BE2C (cell line): Measurements from ENCODE around the gene NFASC.

Experiments used
- DNase-seq: peaks from one replicate; pipeline ENCODE4 v3.0.0-alpha.2; 2020
- H3K27me3 ChIP-seq: fragments of 250-450 bp; sonication (Bioruptor Pico); 2 replicates; pipeline ENCODE4 v1.5.1; 2020; ENCODE audit warnings: mild to moderate bottlenecking
- H3K36me3 ChIP-seq: fragments of 250-450 bp; sonication (Bioruptor Pico); 2 replicates; pipeline ENCODE4 v1.5.1; 2020; ENCODE audit warnings: mild to moderate bottlenecking
- H3K4me1 ChIP-seq: fragments of 250-450 bp; sonication (Bioruptor Pico); 2 replicates; pipeline ENCODE4 v1.5.1; 2020
- H3K4me3 ChIP-seq: 2 replicates; pipeline ENCODE4 v1.5.1; 2011; ENCODE audit warnings: low read depth, low read length
- H3K9me3 ChIP-seq: fragments of 250-450 bp; sonication (Bioruptor Pico); 2 replicates; pipeline ENCODE4 v1.5.1; 2020
- CTCF ChIP-seq: IDR thresholded peaks from 2 replicates; pipeline ENCODE4 v1.5.1; 2012; ENCODE audit warnings: mild to moderate bottlenecking, low read depth, low read length

NFASC gene

GRCh38 chr1:205042911-205043806 is 172.5 kb downstream of the NFASC start, which contains the start of gene CNTN2:
Gene CNTN2, plus strand, starts transcription at chr1:205043212. Its CDS starts 9,974 bp downstream, at chr1:205053186.
- peak; percentile 69 for DNase-seq
- Histone ChIP-seq H3K27me3 (peaks cover 3% of the 10 kb centered on the region; the same call in 1 of the 2 replicates), H3K4me1 (peaks cover 5% of the 10 kb centered on the region; the same call in 1 of the 2 replicates), H3K36me3 (no peaks in the 10 kb centered on the region), H3K4me3 (peak within 1 kb of the TSS; percentile 52), H3K9me3 (no peaks in the 10 kb centered on the region)
- no peak for TF ChIP-seq CTCF

GRCh38 chr1:205043866-205044265 is 173.2 kb downstream of the NFASC start:
- Histone ChIP-seq H3K4me3 (no peak overlapping the region), H3K36me3 (no peaks in the 10 kb centered on the region), H3K27me3 (peaks cover 3% of the 10 kb centered on the region; the same call in 1 of the 2 replicates), H3K9me3 (no peaks in the 10 kb centered on the region), H3K4me1 (peaks cover 5% of the 10 kb centered on the region; the same call in 1 of the 2 replicates)
- no peak for DNase-seq
- TF ChIP-seq CTCF = no peak

GRCh38 chr1:205044741-205045140 is 174.1 kb downstream of the NFASC start:
- Histone ChIP-seq H3K4me1 (peaks cover 5% of the 10 kb centered on the region; the same call in 1 of the 2 replicates), H3K27me3 (peaks cover 3% of the 10 kb centered on the region; the same call in 1 of the 2 replicates), H3K36me3 (no peaks in the 10 kb centered on the region), H3K9me3 (no peaks in the 10 kb centered on the region), H3K4me3 (no peak overlapping the region)
- no peak for DNase-seq
- no peak for TF ChIP-seq CTCF

GRCh38 chr1:205045146-205045545 is 174.5 kb downstream of the NFASC start:
- H3K9me3 ChIP-seq = no peaks in the 10 kb centered on the region
- H3K4me3 ChIP-seq = no peak overlapping the region
- DNase-seq = no peak
- no peak for TF ChIP-seq CTCF
- H3K27me3 ChIP-seq = peaks cover 3% of the 10 kb centered on the region; the same call in 1 of the 2 replicates
- H3K36me3 ChIP-seq = no peaks in the 10 kb centered on the region
- peaks cover 5% of the 10 kb centered on the region; the same call in 1 of the 2 replicates for H3K4me1 ChIP-seq

GRCh38 chr1:205046870-205047269 is 176.2 kb downstream of the NFASC start:
- Histone ChIP-seq H3K4me1 (peaks cover 5% of the 10 kb centered on the region; the same call in 1 of the 2 replicates), H3K36me3 (no peaks in the 10 kb centered on the region), H3K27me3 (peaks cover 3% of the 10 kb centered on the region; the same call in 1 of the 2 replicates), H3K4me3 (no peak overlapping the region), H3K9me3 (no peaks in the 10 kb centered on the region)
- no peak for DNase-seq
- TF ChIP-seq CTCF = no peak

GRCh38 chr1:205047764-205048231 is 177.1 kb downstream of the NFASC start:
- H3K9me3 ChIP-seq = no peaks in the 10 kb centered on the region
- DNase-seq = no peak
- TF ChIP-seq CTCF = no peak
- H3K4me3 ChIP-seq = no peak overlapping the region
- H3K4me1 ChIP-seq = no peaks in the 10 kb centered on the region
- H3K27me3 ChIP-seq = no peaks in the 10 kb centered on the region
- H3K36me3 ChIP-seq = no peaks in the 10 kb centered on the region
